GM18519 (cell line): ENCODE results near the gene OR1E2.
"Not testable (repeated sequence)": the region's sequence is repeated elsewhere in the genome, so short reads cannot be mapped to it uniquely, and the experiment has no call there.

ENCODE experiments used
- ATAC-seq: cut with Tn5 transposase; IDR thresholded peaks from one replicate; pipeline ENCODE4 v1.9.1; 2021; ENCODE audit warnings: mild to moderate bottlenecking, moderate library complexity; ENCODE audit not compliant: unreplicated experiment, low FRiP score

Gene OR1E2, protein sequence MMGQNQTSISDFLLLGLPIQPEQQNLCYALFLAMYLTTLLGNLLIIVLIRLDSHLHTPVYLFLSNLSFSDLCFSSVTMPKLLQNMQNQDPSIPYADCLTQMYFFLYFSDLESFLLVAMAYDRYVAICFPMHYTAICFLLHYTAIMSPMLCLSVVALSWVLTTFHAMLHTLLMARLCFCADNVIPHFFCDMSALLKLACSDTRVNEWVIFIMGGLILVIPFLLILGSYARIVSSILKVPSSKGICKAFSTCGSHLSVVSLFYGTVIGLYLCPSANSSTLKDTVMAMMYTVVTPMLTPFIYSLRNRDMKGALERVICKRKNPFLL

DNA sequence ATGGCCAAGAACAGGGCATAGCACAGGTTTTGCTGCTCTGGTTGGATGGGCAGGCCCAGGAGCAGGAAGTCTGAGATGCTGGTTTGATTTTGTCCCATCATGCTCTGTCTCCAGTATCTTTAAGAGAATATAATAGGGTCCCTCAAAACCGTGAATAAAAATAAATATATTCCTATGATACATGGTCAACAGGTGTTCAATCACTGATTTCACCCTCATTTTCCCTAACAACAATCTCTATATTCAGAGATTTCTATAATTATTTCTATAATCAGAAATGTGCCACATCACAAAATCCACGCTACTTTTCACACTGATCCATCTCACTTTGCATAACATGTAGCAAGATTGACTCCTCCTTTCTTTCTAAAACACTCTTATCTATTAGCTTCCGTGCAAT is at the start of gene OR1E2:
Gene OR1E2, minus strand, starts transcription at position 101 of the 400 bp plus-strand sequence. Its CDS starts 0 bp downstream, at position 101.
- no peak for ATAC-seq

DNA sequence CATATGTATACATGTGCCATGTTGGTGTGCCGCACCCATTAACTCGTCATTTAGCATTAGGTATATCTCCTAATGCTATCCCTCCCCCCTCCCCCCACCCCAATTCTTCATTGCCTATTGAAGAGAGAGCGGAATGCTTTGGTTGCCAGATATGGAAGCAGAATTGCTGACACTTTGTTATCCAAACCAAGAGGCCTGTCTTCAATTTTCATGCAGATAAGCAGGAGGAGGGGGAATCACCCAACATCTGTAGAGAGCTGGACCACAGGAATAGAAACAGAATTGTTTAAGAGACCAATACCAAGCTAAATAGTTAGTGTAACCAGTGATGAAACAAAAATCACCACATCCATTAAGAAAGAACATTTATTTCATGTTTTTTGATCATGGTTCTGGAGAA is 49.2 kb upstream of the OR1E2 start:
- no peak for ATAC-seq

DNA sequence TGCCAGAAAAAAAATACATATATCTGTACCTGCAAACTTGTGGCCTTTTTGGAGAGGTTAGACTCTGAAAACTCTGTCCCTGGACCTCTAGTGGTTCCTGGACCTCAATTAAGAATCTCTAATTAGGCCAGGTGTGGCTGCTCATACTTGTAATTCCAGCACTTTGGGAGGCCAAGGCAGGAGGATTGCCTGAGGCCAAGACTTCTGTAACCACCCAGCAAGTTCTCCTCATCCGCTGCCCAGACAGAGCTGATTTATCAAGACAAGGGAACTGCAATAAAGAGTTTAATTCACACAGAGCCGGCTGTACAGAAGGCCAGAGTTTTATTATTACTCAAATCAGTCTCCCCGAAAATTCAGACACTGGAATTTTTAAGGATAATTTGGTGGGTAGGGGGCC is 46.3 kb upstream of the OR1E2 start:
- no peak for ATAC-seq

DNA sequence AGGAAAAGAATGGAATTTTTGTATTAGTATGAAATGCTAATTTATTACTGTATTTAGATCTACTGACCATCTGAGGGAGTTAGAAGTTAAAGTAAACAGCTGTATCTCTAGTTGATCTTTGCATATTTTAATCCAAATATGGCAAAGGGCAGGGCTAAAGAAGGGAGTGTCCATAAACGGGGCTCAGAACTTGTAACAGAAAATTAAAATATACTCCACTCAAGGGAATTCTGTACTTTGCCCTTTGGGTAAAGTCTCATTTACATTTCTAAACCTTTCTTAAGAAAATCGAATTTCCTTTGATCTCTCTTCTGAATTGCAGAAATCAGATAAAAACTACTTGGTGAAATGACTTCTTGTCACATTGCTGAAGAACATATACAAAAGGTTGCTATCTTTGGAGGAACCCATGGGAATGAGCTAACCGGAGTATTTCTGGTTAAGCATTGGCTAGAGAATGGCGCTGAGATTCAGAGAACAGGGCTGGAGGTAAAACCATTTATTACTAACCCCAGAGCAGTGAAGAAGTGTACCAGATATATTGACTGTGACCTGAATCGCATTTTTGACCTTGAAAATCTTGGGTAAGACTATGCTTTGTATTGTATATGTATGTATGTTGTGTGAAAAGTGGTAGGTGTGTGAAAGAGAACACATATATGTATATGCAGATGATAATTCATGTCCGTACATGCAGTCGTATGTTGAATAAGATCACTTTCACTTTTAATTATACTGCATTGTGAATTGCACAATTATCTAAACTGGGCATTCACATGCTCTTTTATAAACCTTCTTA is 42.4 kb upstream of the OR1E2 start, which contains the start of gene ASPA:
Gene ASPA, plus strand, starts transcription at position 186 of the 799 bp plus-strand sequence. Its CDS starts 163 bp downstream, at position 349.
- ATAC-seq = no peak

DNA sequence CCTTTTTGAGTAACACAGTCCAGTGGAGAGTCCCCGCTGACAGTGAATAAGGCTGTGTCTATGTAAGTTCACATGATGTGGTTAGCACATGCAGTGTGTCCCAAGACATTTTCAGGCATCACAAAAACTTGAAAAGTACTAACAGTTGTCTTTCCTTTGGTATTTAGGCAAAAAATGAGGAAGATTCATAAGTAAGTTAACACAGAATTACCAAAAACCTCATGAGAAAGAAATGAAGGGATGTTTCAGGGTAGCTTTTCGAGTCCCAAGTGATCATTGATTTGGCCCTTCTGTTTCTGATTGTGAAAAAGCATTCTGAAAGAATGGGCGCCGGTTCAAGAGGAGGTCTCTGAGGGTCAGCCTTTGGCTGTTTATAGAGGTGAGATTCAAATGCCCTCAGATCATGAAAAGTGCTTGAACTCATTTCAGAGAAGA is 41.6 kb upstream of the OR1E2 start:
- no peak for ATAC-seq

DNA sequence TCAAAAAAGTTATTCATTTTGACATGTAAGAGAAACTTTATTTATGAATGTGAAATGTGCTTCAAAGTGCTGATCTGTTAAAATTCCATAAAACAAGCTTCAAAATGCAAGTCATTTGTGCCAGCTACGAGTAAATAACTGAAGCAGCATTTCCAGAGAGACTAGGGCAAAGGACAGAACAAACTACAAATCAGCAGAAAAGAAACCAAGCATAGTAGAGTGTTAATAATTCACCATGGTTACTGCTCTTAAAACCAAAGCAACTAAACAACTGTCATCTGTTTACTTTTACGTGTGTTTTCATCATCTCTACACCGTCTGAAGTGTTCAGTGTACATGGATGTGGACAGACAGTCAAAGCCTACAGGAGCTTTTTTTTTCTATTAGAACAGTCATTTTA is 40.6 kb upstream of the OR1E2 start:
- ATAC-seq = no peak

DNA sequence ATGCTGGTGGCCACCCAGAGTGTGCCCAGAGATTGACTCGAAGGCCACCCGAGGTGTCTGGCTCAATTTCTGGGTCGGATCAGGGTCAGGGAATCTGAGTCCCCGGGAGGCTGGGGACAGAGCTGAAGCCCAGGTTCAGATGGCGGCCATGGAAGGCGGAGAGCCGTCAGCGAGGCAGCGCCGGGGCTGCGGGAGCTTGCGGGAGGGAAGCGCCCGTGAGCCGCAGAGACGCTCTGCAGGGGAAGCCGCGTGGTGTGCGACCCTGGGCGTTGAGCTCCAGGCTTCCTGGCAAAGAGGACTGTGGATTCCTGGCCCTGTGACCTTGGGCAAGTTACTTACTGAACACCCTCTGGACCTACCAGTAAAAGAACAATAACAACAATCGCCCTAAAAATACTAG is 38.5 kb upstream of the OR1E2 start:
- no peak for ATAC-seq

DNA sequence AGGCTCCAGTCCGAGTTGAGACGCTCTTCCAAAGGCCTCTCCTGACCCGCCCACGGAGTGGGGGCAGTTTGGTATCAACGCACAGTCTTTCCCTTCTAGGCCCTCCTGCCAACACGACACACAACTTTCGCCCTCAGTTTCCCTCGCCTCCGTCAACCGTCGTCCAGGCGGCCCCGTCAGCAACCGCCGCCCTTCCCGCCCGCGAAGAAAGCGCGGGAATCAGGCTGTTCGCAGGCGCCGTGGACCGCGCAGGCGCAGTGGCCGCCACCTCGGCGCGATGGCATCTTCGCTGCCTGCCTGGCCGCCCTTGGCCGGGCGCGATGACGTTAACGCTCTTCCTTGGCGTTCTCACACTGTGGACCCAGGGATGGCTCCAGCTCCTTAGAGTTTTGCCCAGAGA is 38.0 kb upstream of the OR1E2 start, which contains the start of gene SPATA22:
Gene SPATA22, minus strand, starts transcription at position 221 of the 400 bp plus-strand sequence. CDS start 2,494 bp downstream, outside the sequence.
- ATAC-seq = no peak

DNA sequence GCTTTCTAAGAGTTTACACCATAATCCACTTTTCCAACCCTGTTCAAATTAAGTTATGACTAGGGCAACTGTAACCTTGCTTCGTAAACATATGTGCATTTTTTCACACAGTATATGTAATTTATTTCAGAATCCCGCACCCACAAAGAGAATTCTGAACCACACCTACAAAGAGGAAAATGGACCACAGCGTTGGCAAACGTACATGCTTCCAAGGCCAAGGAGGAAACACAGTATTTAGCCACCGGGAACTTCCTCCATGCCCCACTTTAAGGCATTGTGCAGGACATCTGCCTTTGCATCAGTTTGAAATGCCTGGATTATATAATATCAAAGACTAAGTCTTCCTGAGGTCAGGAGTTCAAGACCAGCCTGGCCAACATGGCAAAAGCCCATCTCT is 35.9 kb upstream of the OR1E2 start:
- ATAC-seq = no peak

DNA sequence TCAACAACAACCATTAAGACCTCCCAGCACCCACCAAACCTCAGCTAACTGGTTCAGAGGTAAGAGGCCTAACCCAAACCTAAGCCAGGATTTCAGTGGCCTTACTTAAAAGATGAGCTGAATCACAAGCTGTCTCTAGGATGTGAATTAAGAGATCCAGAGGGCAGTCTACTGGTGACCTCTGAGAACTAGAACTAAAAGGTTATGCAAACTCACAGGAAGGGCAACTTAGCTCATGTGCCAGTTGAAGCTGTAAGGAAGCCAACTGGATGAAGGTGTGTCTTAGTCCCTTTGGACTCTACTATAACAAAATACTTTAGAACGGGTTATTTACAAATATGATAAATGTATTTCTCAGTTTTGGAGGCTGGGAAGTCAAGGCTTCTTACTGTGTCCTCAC is 32.7 kb upstream of the OR1E2 start:
- not testable (repeated sequence) for ATAC-seq

DNA sequence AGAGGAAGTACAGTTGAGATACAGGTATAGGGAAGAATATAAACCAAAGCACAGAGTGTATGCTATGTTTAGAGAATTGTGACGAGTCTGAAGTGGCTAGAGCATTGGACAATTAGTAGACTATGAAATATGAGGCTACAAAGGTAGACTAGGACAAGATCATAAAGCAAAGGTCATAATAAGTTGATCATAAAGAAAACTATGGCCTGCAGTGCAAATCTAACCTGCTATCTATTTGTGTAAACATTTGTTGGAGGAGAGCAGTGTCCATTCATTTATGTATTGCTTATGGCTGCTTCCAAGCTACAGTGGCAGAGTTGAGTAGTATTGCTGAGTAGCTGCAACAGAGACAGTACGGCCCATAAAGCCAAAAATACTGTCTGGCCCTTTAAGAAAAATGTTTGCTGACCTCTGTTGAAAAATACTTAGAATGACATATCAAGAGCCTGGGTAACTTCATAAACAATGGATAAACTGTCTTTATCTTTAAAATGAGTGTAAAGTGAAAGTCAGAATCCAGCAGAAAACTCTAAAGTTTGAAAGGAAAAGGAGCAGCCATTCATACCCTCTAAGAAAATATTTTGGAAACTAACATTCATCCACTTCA is 14.5 kb upstream of the OR1E2 start:
- ATAC-seq = no peak

DNA sequence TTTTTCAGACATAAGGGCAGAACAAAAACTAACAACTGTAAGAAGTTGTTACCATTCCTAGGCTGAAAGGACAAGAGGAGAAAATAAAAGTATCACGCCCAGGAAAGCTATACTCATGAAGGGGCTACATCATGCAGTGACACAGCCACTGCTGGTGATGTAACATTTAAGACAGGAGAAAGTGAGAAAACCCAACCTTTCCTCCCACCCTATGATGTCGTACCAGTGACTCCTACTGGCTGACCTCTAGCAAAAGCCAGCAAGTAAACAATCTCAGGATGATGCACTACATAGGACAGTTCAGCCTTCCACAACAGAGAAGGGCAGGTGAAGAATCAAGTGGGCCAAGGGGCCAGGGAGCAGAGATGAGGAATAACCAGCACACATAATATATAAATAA is 14.0 kb upstream of the OR1E2 start:
- ATAC-seq = no peak

DNA sequence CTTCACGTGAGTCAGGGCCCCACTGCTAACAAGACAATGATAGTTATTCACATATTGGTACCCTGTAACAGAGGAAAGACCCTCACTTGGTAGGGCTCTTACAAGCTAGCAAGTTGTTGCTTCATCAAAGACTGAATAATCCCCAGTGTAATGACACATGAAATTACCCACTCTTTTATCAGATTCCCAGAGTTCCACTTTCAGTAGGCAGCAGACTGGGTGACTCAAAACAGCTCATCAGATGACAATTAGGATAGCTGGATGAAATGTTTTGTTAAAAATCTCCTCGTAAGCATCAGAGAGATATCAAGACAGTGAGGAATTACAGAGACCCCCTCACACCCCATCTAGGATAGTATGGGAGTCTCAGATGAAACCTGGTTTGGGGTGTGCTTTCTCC is 6.8 kb upstream of the OR1E2 start:
- ATAC-seq = no peak

DNA sequence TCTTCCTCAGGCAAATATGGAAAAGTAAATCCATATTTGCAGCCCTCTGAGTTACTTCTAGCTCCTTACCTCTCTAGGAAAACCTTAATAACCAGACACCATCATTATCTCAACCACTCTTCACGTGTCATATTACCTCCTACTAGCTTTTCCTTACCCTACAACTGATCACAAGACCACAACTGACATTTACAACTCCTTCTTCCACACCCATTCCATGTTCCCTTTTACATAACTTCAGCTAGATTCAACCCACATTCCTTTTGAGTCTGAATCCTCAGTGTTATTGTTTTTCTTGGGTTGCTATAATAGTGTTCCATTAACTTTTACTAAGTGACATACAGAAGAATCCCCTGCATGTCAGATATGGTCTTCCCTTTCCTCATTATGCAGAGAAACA is 4.7 kb upstream of the OR1E2 start:
- no peak for ATAC-seq

DNA sequence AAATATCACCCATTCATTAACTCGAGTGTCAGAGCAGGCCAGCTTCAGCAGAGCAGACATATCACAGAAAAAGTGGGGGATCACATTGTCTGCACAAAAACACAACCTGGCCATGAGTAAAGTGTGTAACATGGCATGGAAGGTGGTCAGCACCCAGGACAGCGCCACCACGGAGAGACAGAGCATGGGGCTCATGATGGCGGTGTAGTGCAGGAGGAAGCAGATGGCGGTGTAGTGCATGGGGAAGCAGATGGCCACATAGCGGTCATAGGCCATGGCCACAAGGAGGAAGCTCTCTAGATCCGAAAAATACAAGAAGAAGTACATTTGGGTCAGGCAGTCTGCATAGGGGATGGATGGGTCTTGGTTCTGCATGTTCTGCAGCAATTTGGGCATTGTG is 426 bp downstream of the OR1E2 start:
- ATAC-seq = not testable (repeated sequence)

DNA sequence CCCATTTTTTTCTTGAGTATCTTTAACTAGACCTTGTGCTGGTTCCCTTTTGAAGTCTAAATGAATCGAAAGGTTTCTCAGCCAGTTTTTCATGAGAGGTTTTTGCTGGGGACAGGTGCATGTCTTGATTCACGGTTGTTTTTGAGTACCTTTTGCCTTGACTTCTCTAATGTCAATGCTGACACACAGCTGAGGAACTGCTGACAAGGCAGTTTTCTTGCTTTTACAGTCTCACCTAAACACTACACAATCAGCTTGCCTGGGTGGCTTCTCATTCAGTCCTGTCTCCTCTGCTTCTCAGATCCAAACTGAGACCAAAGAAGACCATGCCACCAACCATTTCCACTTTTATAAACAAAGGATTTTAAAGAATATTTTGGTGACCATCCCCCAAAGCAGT is 15.4 kb downstream of the OR1E2 start:
- ATAC-seq = no peak

DNA sequence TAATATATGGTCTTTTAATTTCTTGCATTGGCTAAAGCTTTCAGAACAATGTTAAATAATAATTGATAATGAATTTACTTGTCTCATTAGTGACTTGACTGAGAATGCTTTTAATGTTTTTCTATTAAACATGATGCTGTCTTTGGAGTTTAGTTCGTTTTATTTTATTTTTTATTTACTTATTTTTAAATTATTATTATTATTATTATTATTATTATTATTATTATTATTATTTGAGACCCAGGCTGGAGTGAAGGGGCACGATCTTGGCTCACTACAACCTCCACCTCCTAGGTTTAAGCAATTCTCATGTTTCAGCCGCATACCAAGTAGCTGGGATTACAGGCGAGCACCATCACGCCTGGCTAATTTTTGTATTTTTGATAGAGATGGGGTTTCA is 18.0 kb downstream of the OR1E2 start:
- no peak for ATAC-seq

DNA sequence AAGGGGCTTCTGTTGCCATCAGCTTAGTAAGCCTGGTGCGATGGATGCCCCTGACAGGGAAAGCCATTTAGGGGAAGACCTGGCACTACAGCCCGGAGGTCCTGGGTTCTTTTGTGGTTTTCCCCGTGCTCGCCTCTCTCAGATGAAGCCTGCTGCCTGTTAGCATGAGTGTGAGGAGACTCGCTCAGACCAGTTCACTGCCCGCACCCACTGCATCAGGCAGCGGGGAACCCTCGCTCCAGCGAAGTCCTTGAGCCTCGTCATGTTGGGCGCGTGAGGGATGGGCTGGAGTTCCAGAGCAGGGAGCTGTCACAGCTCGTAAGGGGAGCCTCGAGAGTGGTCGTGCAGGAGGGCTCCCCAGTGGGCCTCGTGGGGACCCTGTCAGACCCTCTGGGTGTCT is 21.4 kb downstream of the OR1E2 start:
- ATAC-seq = not testable (repeated sequence)

DNA sequence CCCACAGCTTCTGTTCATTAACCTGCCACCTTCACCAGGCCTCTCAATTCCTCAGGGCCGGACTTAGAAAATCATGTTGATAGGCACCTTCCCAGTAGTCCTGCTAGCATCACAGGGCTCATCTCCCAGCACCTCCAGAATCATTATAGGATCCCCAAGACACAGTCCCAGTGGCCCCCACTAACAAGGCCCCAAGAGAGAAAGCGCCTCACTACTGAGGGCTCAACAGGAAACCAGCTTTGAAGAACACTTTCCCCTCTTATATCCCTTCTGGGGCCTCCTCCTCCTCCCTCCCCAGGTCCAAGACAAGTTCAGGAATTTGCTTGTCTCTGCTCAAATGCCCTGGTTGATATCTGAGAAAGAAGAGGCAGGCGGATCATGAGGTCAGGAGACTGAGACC is 22.6 kb downstream of the OR1E2 start, which contains the start of gene OR3A3:
Gene OR3A3, plus strand, starts transcription at position 301 of the 400 bp plus-strand sequence.
- no peak for ATAC-seq

DNA sequence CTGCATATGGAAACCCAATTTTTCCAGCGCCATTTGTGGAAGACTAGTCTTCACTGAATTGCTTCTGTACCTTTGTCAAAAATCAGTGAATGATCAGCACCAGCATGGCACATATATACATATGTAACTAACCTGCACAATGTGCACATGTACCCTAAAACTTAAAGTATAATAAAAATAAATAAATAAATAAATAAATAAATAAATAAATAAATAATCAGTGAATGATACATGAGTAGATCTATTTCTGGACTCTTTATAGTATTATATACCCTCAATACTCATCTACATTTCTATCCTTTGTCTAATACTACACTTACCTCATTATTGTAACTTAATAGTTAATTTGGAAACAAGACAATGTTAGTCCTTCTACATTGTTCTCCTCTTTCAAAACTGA is 29.8 kb downstream of the OR1E2 start:
- not testable (repeated sequence) for ATAC-seq

DNA sequence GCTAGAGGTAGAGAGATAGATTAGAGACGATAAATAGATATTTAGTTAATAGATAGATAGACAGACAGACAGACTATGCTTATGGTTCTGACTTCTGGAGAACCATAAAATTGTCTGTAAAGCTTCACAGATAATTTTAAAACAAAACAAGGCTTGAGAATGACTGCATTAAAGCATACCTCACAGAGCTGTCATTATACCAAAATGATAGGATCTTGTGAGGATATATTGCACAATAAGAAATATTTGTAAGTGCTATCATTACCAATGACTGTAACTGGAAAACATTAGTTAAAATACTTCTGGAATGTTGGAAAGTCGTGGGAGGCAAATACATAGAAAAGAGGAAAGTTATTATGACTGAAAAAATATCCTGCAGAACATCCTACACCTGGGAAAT is 31.9 kb downstream of the OR1E2 start:
- no peak for ATAC-seq
